DND-41 (cell line): Measurements from ENCODE around the gene FLAD1.

Experiments
- CTCF ChIP-seq: IDR thresholded peaks from 2 replicates; pipeline ENCODE4 v1.5.1; 2012; ENCODE audit warnings: borderline replicate concordance, low read length, moderate library complexity, mild to moderate bottlenecking; ENCODE audit not compliant: poor library complexity, severe bottlenecking; ENCODE audit errors: extremely low read depth
- EZH2 ChIP-seq: IDR thresholded peaks from 3 replicates; pipeline ENCODE4 v1.6.1; 2012; ENCODE audit warnings: borderline replicate concordance, low read depth, mild to moderate bottlenecking, moderate library complexity, low read length, inconsistent platforms; ENCODE audit not compliant: severe bottlenecking

GRCh38 chr1:154994591-154994990 is 11.4 kb downstream of the FLAD1 start:
- TF ChIP-seq CTCF: no peak
- no peak for TF ChIP-seq EZH2
